BE2C (cell line): ENCODE results near the gene BAIAP2L1.

ENCODE experiments used
- DNase-seq: peaks from one replicate; pipeline ENCODE4 v3.0.0-alpha.2; 2020
- H3K27me3 ChIP-seq: fragments of 250-450 bp; sonication (Bioruptor Pico); 2 replicates; pipeline ENCODE4 v1.5.1; 2020; ENCODE audit warnings: mild to moderate bottlenecking
- H3K36me3 ChIP-seq: fragments of 250-450 bp; sonication (Bioruptor Pico); 2 replicates; pipeline ENCODE4 v1.5.1; 2020; ENCODE audit warnings: mild to moderate bottlenecking
- H3K4me1 ChIP-seq: fragments of 250-450 bp; sonication (Bioruptor Pico); 2 replicates; pipeline ENCODE4 v1.5.1; 2020
- H3K4me3 ChIP-seq: 2 replicates; pipeline ENCODE4 v1.5.1; 2011; ENCODE audit warnings: low read depth, low read length
- H3K9me3 ChIP-seq: fragments of 250-450 bp; sonication (Bioruptor Pico); 2 replicates; pipeline ENCODE4 v1.5.1; 2020
- CTCF ChIP-seq: IDR thresholded peaks from 2 replicates; pipeline ENCODE4 v1.5.1; 2012; ENCODE audit warnings: mild to moderate bottlenecking, low read depth, low read length

BAIAP2L1 gene

GRCh38 chr7:98399462-98399861, 1.4 kb downstream of the BAIAP2L1 start:
- no peak for DNase-seq
- TF ChIP-seq CTCF, result no peak
- Histone ChIP-seq H3K9me3 (no peaks in the 10 kb centered on the region), H3K4me3 (no peak overlapping the region), H3K4me1 (no peaks in the 10 kb centered on the region), H3K27me3 (peaks cover 26% of the 10 kb centered on the region), H3K36me3 (no peaks in the 10 kb centered on the region)

GRCh38 chr7:98398567-98399372, 2.1 kb downstream of the BAIAP2L1 start:
- Histone ChIP-seq H3K4me1 (no peaks in the 10 kb centered on the region), H3K36me3 (no peaks in the 10 kb centered on the region), H3K4me3 (no peak overlapping the region), H3K27me3 (peaks cover 26% of the 10 kb centered on the region), H3K9me3 (no peaks in the 10 kb centered on the region)
- no peak for TF ChIP-seq CTCF
- no peak for DNase-seq

GRCh38 chr7:98396768-98397167, 4.1 kb downstream of the BAIAP2L1 start:
- H3K9me3 ChIP-seq, result no peaks in the 10 kb centered on the region
- H3K36me3 ChIP-seq, result no peaks in the 10 kb centered on the region
- H3K4me3 ChIP-seq, result no peak overlapping the region
- H3K27me3 ChIP-seq, result peaks cover 22% of the 10 kb centered on the region
- TF ChIP-seq CTCF, result no peak
- H3K4me1 ChIP-seq, result no peaks in the 10 kb centered on the region
- DNase-seq, result no peak

- DNase-seq, result no peak
- no peaks in the 10 kb centered on the region for H3K36me3 ChIP-seq
- no peak for TF ChIP-seq CTCF
- no peaks in the 10 kb centered on the region for H3K9me3 ChIP-seq
- H3K27me3 ChIP-seq, result peaks cover 22% of the 10 kb centered on the region
- no peak overlapping the region for H3K4me3 ChIP-seq
- no peaks in the 10 kb centered on the region for H3K4me1 ChIP-seq
Observed at GRCh38 chr7:98395951-98396350, 4.9 kb downstream of the BAIAP2L1 start.

GRCh38 chr7:98395481-98395880, 5.4 kb downstream of the BAIAP2L1 start:
- no peaks in the 10 kb centered on the region for H3K9me3 ChIP-seq
- no peak for TF ChIP-seq CTCF
- no peak for DNase-seq
- H3K27me3 ChIP-seq, result peaks cover 18% of the 10 kb centered on the region
- H3K4me1 ChIP-seq, result no peaks in the 10 kb centered on the region
- no peaks in the 10 kb centered on the region for H3K36me3 ChIP-seq
- H3K4me3 ChIP-seq, result no peak overlapping the region

- H3K27me3 ChIP-seq, result peaks cover 12% of the 10 kb centered on the region
- no peak for DNase-seq
- no peaks in the 10 kb centered on the region for H3K4me1 ChIP-seq
- TF ChIP-seq CTCF, result no peak
- H3K36me3 ChIP-seq, result no peaks in the 10 kb centered on the region
- H3K4me3 ChIP-seq, result no peak overlapping the region
- no peaks in the 10 kb centered on the region for H3K9me3 ChIP-seq
Observed at GRCh38 chr7:98394377-98394836, 6.5 kb downstream of the BAIAP2L1 start.
